Testis (tissue), 2 donors: ENCODE data around the gene SEC22B.
"Not testable (repeated sequence)": the region's sequence is repeated elsewhere in the genome, so short reads cannot be mapped to it uniquely, and the experiment has no call there.

Experiments
- CTCF ChIP-seq, 3 experiments: fragments of 450-650 bp in 2 of 3; fragments of 200-600 bp in 1 of 3; sonication (generic) in 1 of 3; IDR thresholded peaks; one replicate each; pipeline ENCODE4 v1.5.1; 2016 to 2019; ENCODE audit warnings: antibody characterized with exemption in 3 of 3, mild to moderate bottlenecking in 2 of 3, moderate library complexity in 1 of 3
- POLR2A ChIP-seq: fragments of 450-650 bp; IDR thresholded peaks from one replicate; pipeline ENCODE4 v1.6.1; 2017; ENCODE audit warnings: antibody characterized with exemption, mild to moderate bottlenecking, moderate library complexity

GRCh38 chr1:120140656-120141265, 35.6 kb downstream of the SEC22B start:
- not testable (repeated sequence) for TF ChIP-seq CTCF (IDR thresholded peaks at IDR 0.05); POLR2A
